C4-2B (cell line): ENCODE results near the gene MLYCD.

Experiments used
- H3K27ac ChIP-seq: fragments of 450-650 bp; 2 replicates; pipeline ENCODE4 v1.5.1; 2017
- CTCF ChIP-seq: fragments of 450-650 bp; conservative IDR thresholded peaks from 2 replicates; pipeline ENCODE4 v1.5.1; 2017; ENCODE audit warnings: mild to moderate bottlenecking
- ZFX ChIP-seq: fragments of 450-650 bp; IDR thresholded peaks from 2 replicates; pipeline ENCODE4 v1.6.1; 2017

The MLYCD gene

GRCh38 chr16:83970430-83970815, 71.5 kb downstream of the MLYCD start:
- no peak overlapping the region for H3K27ac ChIP-seq
- TF ChIP-seq ZFX = no peak

GRCh38 chr16:83971165-83972130, 72.5 kb downstream of the MLYCD start:
- no peak for TF ChIP-seq ZFX
- no peak overlapping the region for H3K27ac ChIP-seq

GRCh38 chr16:83972256-83973008, 73.5 kb downstream of the MLYCD start:
- TF ChIP-seq ZFX (no peak), CTCF (no peak)

GRCh38 chr16:83973077-83973476, 74.2 kb downstream of the MLYCD start:
- TF ChIP-seq ZFX = no peak
- TF ChIP-seq CTCF = no peak
- H3K27ac ChIP-seq = no peak overlapping the region

More at GRCh38 chr16:83972256-83973008, 73.5 kb downstream of the MLYCD start:
- H3K27ac ChIP-seq = no peak overlapping the region

GRCh38 chr16:83973581-83974385, 74.9 kb downstream of the MLYCD start:
- TF ChIP-seq CTCF (no peak), ZFX (no peak)
- H3K27ac ChIP-seq = no peak overlapping the region

- no peak overlapping the region for H3K27ac ChIP-seq
- no peak for TF ChIP-seq ZFX
- TF ChIP-seq CTCF = no peak
These were observed 75.6 kb downstream of the MLYCD start for GRCh38 chr16:83974475-83974874.

GRCh38 chr16:83975590-83976260, 76.8 kb downstream of the MLYCD start:
- H3K27ac ChIP-seq = no peak overlapping the region
- TF ChIP-seq CTCF (no peak), ZFX (no peak)
